ENCODE results near the gene JMJD1C. TPM values are rescaled to one million over a fixed set of nuclear protein-coding genes. Genes with fewer than 3 reads are reported as not detected.

Gene JMJD1C
- total RNA-seq, 1 experiment from 2014 or later: 66.3 TPM

GRCh38 chr10:63262430-63263073 lies 203.2 kb downstream of the JMJD1C start:
- CTCF ChIA-PET: interaction anchor here (1.2 kb wide), 1 partner anchor 367 kb away, joined by 4 read pairs; no protein-coding TSS in a partner anchor
- no peak overlapping the region for H3K4me2 ChIP-seq (ENCODE audit: low read length)
- RAD21 ChIA-PET (ENCODE audit: low non-redundant PET in 1 of 2, low total read pairs in 2 of 2, uncharacterized antibody in 2 of 2, unreplicated experiment in 2 of 2): no interaction called here

More at GRCh38 chr10:63262430-63263073, 203.2 kb downstream of the JMJD1C start:
- ATAC-seq (no peak), DNase-seq (ENCODE audit: low read depth, low spot score) (no peak)
- Histone ChIP-seq H3K9ac (ENCODE audit: low read length) (no peak overlapping the region), H2AFZ (ENCODE audit: low read depth, low read length, poor library complexity, severe bottlenecking) (no peak overlapping the region), H4K20me1 (ENCODE audit: insufficient read depth) (no peaks in the 10 kb centered on the region), H3K9me2 (ENCODE audit: insufficient read depth) (no peaks in the 10 kb centered on the region), H3K9me3 (ENCODE audit: control insufficient read depth in 1 of 2, insufficient read depth in 1 of 2, low read depth in 1 of 2, low read length in 2 of 2) (no peaks in the 10 kb centered on the region), H3K4me3 (replicated peaks in 1 of 2; ENCODE audit: low read depth in 1 of 2, low read length in 2 of 2) (no peak overlapping the region), H3K79me2 (ENCODE audit: insufficient read depth, low read length) (peaks cover 99% of the 10 kb centered on the region), H3K27ac (ENCODE audit: low read depth, low read length) (no peak overlapping the region), H3K36me3 (ENCODE audit: control insufficient read depth in 1 of 2, insufficient read depth in 2 of 2, low read length in 2 of 2) (peaks cover 0 to 5% of the 10 kb centered on the region in 2 experiments; a peak in 2 of 4 replicates), H3K27me3 (ENCODE audit: insufficient read depth, low read length) (no peaks in the 10 kb centered on the region), H3K4me1 (ENCODE audit: control insufficient read depth in 1 of 2, insufficient read depth in 2 of 2, low read length in 2 of 2) (peaks cover 20 to 32% of the 10 kb centered on the region in 2 experiments)
- no peak for TF ChIP-seq EGR1 (IDR thresholded peaks at IDR 0.05; ENCODE audit: low read depth)
- TF ChIP-seq JUND (IDR thresholded peaks at IDR 0.05): no peak
- no peak for TF ChIP-seq MAX (IDR thresholded peaks at IDR 0.05)
- no peak for TF ChIP-seq ATF3 (IDR thresholded peaks at IDR 0.05)
- TF ChIP-seq TCF7L2 (IDR thresholded peaks at IDR 0.05; ENCODE audit: borderline replicate concordance, extremely low read depth, insufficient read depth, insufficient read length): no peak
- no peak for TF ChIP-seq FOSL1 (IDR thresholded peaks at IDR 0.05; ENCODE audit: low read depth)
- no peak for TF ChIP-seq RAD21 (IDR thresholded peaks at IDR 0.05; ENCODE audit: low read depth)
- TF ChIP-seq POLR2AphosphoS5 (IDR thresholded peaks at IDR 0.05; ENCODE audit: low read depth, low read length): no peak
- no peak for TF ChIP-seq ZBTB33 (IDR thresholded peaks at IDR 0.05; ENCODE audit: extremely low read depth, insufficient replicate concordance, low read length)
- TF ChIP-seq YY1 (IDR thresholded peaks at IDR 0.05; ENCODE audit: extremely low read depth, insufficient replicate concordance, low read depth, low read length): no peak
- TF ChIP-seq CEBPB (IDR thresholded peaks at IDR 0.05; ENCODE audit: low read depth): no peak
- no peak for TF ChIP-seq EZH2 (IDR thresholded peaks at IDR 0.05)
- TF ChIP-seq CTCF (IDR thresholded peaks at IDR 0.05 in 2 of 3, conservative IDR thresholded peaks at IDR 0.05 in 1 of 3; ENCODE audit: borderline replicate concordance in 1 of 3, insufficient read depth in 1 of 3, low read depth in 2 of 3, low read length in 2 of 3): no peak
- no peak for TF ChIP-seq REST (IDR thresholded peaks at IDR 0.05; ENCODE audit: low read depth)
- TF ChIP-seq SP1 (IDR thresholded peaks at IDR 0.05; ENCODE audit: low read depth): no peak
- no peak for TF ChIP-seq ZFX (IDR thresholded peaks at IDR 0.05)
- TF ChIP-seq ZNF274 (IDR thresholded peaks at IDR 0.05; ENCODE audit: low read depth, low read length): no peak
- TF ChIP-seq SIN3A (IDR thresholded peaks at IDR 0.05; ENCODE audit: low read depth): no peak
- no peak for TF ChIP-seq SRF (IDR thresholded peaks at IDR 0.05; ENCODE audit: low read depth)
- TF ChIP-seq EZH2phosphoT487 (IDR thresholded peaks at IDR 0.05; ENCODE audit: borderline replicate concordance): no peak
- POLR2A ChIA-PET: no interaction called here
- intact Hi-C loops (cut with micrococcal nuclease): no loop called here
- BruUV-seq (replicated peaks): no TSS peak

Data from HCT116 (cell line).